GM12891 (cell line): ENCODE data around the gene UNC13B.

ENCODE experiments used
- POLR2A ChIP-seq: IDR thresholded peaks from 2 replicates; pipeline ENCODE4 v1.6.1; 2011; ENCODE audit warnings: low read depth, low read length, control low read depth
- POLR2AphosphoS5 ChIP-seq: IDR thresholded peaks from 2 replicates; pipeline ENCODE4 v1.6.1; 2011; ENCODE audit warnings: low read depth, low read length, control low read depth
- POU2F2 ChIP-seq: IDR thresholded peaks from 2 replicates; pipeline ENCODE4 v1.6.1; 2011; ENCODE audit warnings: low read depth, mild to moderate bottlenecking, control low read depth, low read length, moderate library complexity
- SPI1 ChIP-seq: IDR thresholded peaks from 2 replicates; pipeline ENCODE4 v1.6.1; 2011; ENCODE audit warnings: low read depth, low read length, control low read depth
- TAF1 ChIP-seq: IDR thresholded peaks from 2 replicates; pipeline ENCODE4 v1.6.1; 2011; ENCODE audit warnings: low read depth, low read length, control low read depth

DNA sequence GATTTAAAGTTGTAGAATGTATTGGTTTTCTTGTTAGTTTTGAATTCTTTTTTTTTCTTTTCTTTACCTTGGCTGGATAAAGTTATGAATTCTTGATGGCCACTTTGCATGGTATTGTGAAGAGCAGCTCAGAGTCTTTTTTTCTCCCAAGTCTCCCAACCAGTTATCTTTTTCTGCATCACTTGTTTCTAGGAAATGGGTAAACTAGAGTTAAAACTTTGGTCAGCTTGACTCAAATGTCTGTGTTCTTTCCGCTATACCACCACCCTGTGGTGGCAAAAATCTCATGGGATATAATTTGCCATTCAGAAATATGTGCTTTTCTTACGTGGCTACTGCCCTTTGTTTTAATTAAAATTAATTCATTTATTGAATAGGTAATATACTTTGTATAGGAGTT is 113.2 kb downstream of the UNC13B start:
- TF ChIP-seq POLR2A (no peak), TAF1 (no peak), POU2F2 (no peak), SPI1 (no peak), POLR2AphosphoS5 (no peak)
